ENCODE measurements around the gene ADPRM.
A peak's percentile ranks its signal among the peaks of the same experiment; 100 is the strongest.

DNA sequence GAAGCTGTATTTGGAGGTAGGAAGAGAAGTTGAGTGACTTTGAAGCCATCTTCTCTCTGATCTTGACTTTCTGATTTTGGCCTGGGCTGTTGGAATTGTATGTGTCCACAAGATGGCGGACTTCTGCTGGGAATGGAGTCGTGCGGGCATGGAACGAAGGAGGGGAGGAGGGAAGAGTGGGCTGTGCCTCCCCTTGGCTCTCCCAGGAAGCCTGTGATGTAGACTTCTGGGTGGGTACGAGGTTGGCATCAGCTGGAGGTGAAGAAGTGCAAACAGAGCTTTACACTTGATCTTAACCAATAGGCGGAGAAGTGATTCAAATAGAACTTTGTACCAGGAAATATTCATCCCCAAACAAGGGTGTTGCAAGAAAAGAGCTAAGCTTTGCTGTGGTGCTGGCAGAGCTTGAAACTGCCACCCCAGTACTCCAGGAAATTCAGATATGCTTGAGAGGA lies 39.8 kb downstream of the ADPRM start:
- TF ChIP-seq, protein P1, sequence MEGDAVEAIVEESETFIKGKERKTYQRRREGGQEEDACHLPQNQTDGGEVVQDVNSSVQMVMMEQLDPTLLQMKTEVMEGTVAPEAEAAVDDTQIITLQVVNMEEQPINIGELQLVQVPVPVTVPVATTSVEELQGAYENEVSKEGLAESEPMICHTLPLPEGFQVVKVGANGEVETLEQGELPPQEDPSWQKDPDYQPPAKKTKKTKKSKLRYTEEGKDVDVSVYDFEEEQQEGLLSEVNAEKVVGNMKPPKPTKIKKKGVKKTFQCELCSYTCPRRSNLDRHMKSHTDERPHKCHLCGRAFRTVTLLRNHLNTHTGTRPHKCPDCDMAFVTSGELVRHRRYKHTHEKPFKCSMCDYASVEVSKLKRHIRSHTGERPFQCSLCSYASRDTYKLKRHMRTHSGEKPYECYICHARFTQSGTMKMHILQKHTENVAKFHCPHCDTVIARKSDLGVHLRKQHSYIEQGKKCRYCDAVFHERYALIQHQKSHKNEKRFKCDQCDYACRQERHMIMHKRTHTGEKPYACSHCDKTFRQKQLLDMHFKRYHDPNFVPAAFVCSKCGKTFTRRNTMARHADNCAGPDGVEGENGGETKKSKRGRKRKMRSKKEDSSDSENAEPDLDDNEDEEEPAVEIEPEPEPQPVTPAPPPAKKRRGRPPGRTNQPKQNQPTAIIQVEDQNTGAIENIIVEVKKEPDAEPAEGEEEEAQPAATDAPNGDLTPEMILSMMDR (IDR thresholded peaks at IDR 0.05): peak; percentile 85
- no peak for TF ChIP-seq POLR2AphosphoS5 (IDR thresholded peaks at IDR 0.05; ENCODE audit: low read depth, low read length)
- TF ChIP-seq SIN3A (IDR thresholded peaks at IDR 0.05; ENCODE audit: borderline replicate concordance, insufficient read depth, low read depth, low read length): no peak
- TF ChIP-seq TCF7L2 (IDR thresholded peaks at IDR 0.05; ENCODE audit: low read depth, low read length): no peak

Data from Panc1 (cell line).